HG02623 (cell line): Measurements from ENCODE around the gene SPRY2.
"Not testable (repeated sequence)": the region's sequence is repeated elsewhere in the genome, so short reads cannot be mapped to it uniquely, and the experiment has no call there.

Source experiments
- ATAC-seq: cut with Tn5 transposase; IDR thresholded peaks from one replicate; pipeline ENCODE4 v1.9.1; 2021; ENCODE audit warnings: moderate library complexity; ENCODE audit not compliant: unreplicated experiment

Gene SPRY2

DNA sequence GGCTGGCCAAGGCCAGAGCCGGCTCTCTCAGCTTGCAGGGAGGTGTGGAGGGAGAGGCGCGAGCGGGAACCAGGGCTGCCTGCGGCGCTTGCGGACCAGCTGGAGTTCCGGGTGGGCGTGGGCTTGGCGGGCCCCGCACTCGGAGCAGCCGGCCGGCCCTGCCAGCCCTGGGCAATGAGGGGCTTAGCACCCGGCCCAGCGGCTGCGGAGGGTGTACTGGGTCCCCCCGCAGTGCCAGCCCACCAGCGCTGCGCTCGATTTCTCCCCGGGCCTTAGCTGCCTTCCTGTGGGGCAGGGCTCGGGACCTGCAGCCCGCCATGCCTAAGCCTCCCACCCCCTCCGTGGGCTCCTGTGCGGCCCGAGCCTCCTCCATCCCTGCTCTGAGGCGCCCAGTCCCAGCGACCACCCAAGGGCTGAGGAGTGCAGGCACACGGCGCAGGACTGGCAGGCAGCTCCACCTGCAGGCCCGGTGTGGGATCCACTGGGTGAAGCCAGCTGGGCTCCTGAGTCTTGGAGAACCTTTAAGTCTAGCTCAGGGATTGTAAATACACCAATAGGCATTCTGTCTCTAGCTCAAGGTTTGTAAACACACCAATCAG is 14.7 kb upstream of the SPRY2 start:
- ATAC-seq, result not testable (repeated sequence)

DNA sequence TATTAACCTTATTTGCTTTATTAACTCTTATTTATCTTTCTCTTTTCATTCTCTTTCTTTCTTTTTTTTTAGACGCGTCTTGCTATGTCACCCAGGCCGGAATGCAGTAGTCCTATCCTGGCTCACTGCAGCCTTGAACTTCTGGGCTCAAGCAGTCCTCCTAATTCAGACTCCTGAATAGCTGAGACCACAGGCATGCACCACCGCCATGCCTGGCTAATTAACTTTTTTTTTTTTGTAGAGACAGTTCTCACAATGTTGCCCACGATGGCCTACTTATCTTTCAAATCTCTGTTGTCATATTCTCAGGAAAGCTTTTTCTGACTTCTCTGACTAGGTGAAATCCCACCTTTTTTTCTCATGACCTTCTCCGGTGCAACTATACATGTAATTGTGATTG is 7.8 kb upstream of the SPRY2 start:
- no peak for ATAC-seq

DNA sequence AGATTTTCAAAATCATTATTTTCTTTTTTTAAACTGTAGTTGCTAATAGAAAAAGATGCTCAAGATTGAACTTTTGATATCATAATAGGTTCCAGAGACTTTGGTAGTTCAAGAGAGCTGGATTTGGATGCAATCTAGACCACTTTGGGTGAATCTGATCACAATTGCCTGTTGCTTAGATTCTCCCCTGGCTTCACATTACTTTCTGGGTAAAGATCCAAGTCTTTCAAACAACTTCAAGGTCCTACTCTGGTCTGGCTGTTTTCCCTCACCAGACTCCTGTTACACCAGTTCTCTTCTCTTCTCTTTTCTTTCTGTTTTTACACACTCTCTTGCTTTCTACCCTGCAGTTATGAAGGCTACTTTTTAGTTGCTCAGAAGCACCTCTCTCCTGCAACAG is 7.4 kb upstream of the SPRY2 start:
- ATAC-seq, result no peak

DNA sequence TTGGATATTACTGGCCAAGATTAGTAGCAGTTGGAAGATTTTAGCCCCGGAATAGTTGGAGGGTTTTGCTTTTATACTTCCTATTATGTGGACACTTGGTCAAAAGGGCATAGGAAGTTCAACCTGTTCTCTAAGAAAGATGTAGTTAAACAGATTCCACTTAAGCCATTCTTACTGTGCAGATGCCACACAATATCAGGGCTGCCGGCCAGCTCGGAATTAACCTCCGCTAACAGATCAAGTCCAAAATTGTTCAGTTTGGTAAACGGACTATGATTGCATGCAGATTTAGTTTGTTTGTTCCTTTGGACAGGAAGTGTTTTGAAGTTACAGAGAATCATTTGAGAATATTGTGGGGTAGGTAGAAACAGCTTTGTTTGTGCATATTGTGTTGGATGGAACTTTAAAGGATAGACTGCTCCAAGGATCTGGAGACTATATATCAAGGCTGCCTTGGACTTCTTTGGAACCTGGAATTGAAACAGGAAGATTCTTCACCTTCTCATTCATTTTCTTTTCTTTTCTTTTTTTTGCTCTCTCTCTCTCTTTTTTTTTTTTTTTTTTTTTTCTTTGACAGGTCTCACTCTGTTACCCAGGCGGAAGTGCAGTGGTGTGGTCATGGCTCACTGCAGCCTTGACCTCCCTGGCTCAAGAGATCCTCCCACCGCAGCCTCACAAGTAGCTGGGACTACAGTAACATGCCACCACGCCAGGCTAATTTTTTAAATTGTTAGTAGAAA is 5.0 kb upstream of the SPRY2 start:
- no peak for ATAC-seq

DNA sequence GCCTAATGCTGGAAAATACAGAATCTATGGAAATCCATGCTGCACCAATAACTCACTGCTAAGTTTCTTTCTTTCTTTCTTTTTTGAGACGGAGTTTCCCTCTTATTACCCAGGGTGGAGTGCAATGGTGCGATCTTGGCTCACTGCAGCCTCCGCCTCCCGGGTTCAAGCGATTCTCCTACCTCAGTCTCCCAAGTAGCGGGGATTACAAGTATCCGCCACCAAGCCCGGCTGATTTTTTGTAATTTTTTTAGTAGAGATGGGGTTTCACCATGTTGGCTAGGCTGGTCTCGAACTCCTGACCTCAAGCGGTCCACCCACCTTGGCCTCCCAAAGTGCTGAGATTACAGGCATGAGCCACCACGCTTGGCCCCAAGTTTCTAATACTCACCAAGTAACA is 3.1 kb upstream of the SPRY2 start:
- not testable (repeated sequence) for ATAC-seq

DNA sequence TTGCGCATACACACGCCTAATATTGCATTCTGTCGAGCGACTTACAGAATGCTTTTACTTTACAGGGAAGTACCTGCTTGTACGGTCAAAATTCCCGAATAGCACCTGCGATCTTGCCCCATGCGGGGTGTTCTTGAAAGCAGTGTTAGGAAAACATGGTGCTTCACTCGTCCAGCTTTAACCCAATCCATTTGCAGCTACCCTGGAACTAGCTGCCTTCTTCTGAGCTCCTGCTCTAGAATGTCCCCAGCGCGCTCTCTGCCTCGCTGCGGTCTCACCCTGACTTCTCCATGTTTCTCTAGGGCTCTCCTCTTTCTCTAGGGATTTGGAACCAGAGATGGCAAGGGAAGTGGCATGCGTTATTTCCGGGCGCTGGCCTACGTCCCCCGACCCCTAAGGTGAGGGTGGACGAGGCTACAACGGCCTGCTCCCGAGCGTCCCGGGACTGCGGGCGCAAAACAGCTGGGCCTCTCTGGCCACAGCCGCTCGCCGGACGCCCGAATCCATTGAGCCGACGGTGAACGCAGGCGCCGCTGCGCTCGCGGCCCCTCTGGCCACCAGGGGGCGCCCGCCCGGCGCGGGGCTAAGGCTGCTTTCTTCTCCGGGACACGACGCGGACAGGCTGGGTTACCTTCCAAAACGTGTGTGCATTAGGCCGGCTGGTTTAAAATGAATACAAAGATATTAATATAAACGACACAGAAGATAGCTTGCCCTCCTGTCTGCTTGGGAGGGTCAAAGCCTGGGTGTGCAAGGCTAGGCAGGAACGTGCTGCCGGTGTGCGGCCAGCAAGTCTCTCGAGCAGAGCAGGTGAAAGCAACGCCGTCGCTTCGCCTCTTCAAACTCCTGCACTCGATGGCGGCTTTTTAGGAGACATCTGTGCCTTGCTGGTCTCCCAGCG is 1.8 kb upstream of the SPRY2 start:
- ATAC-seq, result peak; percentile 52

DNA sequence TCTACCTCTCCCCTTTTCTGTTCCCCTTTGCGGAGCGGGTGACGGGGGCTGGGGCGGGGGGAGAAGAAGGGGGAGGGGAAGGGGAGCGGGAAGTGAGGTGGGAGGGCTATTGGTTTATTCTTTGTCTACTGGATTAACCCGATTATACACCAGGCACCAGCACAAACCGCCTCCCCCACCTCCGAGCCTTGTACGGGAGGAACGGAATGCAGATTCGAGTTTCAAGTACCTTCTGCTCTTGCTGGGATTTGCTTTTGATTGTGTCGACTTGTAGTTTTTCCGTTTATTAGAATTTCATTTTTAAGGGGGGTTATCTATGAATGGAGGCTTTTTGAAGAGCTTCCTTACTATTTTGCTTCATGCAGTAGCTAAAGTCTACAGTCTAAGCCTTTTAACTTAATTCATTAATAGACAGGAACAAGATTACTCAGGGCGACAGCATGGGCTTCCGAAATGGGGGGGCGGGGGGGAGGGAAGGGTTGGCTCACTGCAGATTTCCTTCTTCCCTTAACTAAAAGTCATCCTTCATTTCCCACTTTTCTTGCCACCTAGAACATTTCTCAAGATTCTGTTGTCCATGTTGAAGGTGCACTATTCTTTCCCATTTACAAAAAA is 937 bp upstream of the SPRY2 start:
- no peak for ATAC-seq

DNA sequence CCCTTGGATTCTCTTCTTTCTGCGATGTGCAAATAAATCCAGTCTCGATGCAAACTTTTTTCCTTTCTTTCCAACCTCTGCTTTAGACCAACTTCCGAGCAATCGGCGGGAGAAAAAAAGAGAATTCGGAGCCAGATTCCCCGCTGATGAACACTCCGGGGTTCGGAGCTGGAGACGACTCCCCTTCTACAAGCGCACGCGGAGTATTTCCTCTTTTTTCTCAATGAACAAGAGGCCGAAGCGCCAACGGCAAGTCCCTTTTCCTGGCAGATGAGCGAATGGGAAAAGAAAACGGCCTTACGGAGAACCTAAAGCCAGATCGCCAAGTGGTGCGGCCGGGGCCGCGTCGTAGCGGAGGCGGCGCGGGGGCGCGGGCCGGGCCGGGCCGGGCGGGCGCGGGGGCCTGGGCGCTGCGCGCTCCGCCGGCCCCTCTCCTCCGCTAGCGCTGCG is 250 bp downstream of the SPRY2 start:
- ATAC-seq, result no peak

DNA sequence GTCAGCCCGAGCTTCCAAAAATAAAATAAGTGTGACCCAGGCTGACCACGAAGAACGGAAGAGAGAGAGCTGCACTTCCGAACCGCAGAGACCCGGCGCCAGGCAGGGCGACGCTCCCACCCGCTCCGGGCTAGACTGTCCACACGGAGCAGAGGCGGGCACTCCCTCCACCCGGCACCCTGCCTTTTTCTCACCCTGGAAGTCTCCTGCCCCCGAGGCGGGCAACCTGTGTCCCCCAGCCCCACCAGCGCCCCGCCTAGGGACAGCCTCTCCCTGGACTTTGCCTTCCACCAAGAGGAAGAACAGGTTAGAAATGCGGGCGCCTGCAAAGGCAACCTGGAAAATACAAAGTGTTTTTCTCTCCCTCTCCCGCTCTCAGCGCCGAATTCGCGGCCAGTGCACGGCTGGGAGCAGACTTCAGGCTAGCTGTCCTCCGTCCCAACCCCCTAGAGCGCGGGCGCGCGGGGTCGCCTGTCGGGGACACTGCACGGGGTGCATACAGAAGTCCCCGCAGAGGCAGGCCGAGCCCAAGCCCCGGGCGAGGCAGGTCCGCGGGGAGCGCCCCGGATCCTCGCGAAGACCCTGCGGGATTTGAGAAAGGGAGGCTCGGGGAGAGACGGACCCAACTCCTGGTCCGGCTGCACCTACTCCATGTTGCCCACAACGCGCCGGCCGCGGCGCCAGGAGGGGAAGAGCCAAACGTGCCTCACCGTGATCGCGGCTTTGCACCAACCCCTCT is 845 bp downstream of the SPRY2 start:
- no peak for ATAC-seq

DNA sequence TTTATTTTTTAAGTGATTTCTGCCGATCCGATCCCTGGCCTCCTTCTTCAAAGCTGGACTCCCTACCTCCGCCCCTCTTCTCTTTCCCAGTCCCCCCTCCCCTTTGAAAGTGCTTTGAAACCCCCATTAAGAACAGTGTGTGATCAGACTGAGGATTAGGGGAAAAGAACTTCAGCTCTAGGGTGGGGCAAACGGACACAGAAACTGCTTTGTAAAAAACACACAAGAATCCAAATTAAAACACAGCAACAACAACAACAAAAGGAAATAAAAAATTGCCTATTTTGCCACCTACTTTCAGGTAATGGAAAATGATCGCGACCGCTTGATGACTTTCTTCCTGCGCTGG is 1.4 kb downstream of the SPRY2 start:
- ATAC-seq, result no peak

DNA sequence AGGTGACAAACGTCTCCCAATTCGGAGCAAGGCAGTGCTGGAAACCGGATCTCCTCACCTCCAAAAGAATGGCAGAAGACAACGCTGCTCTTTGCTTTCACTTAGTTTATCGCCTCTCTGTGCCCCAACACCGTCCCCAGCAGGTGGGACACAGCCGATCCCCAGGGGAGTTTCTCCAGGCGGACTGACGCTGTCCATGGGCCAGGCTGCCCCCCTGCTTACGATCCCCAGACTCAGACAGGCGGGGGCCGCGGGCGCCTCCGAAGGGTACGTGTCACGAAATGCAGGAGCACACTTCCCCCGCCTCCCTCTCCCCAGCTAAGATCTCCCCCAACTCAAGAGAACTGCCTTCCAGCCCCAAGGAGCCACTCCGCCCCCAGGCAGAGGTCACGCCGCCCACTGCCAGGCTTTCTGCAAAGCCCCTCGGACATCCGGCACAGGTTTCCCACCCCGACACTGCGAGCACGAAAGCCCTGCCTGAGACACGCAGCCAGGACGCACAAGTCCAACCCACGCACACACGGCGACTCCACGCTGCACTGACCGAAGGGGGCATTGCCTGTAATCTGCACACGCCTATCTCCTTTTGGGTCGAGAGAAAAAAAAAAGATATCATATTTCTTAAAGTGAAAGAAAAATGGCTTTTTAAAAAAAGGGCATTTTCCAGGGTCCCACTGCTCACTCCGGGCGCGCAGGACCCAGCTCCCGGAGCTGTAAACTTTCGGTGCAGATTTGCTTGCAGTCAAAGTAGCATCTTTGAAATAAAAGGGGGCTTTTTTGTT is 2.0 kb downstream of the SPRY2 start:
- no peak for ATAC-seq

DNA sequence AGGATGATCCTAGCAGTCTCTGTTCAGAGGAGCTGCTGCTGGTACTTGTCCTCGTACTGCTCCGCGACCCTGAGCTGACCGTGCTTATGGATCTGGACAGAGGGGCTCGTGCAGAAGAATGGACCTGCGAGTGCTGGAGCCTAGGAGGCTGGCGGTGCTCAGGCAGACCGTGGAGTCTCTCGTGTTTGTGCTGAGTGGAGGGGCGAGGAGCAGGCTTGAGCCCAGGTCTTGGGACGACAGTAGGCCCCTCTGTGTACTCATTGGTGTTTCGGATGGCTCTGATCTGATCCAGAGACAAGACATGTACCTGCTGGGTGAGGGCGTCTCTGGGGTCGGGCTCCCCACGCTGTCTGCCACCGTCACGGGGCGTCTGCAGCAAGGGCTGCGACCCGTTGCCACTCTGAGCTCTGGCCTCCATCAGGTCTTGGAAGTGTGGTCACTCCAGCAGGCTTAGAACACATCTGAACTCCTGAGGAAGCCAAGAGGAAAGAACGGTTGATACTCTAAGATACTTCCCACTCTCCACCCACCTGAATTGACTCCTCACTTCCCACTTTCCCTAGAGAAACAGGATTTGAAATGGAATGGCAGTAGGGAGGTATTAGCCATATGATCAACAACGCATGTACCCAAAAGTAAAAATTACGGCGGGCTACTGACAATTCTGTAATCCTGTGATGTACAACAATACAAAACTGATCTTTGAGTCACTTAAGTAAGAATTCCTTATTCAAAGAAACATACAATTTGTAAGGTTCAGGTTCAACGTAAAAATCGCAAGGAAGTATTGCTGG is 3.4 kb downstream of the SPRY2 start:
- no peak for ATAC-seq

DNA sequence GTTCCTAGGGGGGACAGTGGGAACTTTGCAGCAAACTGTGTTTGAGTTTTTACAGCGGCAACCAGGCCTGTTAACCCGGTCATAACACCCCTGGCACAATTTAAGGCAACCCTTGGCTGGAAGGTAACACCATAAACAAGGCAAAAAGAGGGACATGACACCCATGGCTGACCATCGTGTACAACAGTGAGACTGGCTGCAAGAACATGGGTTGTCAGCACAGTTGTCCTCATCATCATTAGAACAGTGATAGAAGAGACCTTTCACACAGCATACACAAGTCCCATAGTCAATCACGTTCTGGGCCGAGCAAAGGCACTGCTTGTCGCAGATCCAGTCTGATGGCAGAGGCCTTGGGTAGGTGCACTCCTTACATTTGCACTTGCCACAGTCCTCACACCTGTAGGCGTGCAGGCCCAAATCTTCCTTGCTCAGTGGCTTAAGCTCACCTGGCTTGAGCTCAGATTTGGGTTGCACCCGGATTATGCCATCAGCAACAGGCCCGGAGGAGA is 4.1 kb downstream of the SPRY2 start:
- ATAC-seq, result no peak

DNA sequence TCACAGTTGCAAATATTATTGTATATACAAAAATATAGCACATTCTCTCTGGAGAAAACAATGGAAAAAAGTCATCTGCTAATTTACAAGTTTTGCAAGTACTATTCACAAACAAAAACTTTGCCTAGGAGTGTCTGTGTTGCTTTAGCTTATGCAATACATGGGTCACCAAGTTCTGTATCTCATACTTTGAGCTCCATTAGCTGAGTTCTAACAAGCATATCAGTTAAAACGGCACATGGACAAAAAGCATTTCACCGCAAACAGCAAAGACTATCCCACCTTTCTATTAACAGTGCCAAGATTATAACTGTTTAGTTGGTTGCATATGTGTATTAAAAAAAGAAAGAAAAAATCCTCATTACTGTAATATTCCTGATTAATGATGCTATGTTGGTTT is 4.6 kb downstream of the SPRY2 start:
- no peak for ATAC-seq

DNA sequence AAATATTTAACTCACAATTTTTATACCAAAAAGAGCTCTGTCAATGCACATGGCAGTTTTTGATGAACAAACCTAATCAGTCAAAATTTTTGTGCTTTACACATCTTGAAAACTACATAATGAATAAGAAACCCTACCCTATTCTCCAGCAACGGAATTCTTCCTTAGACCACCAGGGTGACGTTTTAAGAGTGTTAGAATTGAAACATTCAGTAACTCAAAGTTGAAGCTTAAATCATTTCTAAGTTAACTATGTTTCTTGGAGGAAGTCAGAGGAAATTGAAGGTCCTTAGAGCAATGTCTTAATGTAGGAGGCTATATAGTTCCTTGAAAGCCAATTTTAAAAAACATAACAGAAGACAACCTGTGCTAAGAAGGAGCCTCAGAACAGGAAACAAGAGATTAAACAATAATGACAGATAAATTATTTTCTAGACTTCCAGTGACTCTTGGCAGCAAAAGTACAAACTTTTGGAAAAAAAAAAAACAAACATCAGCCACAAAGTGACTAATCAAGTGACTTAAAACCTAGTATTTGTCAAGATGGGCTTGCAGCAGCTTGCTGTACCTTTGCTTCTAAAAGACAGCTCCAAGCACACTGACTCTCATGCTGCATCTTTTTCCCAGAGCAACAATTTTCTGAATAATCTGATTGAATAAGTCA is 6.2 kb downstream of the SPRY2 start:
- no peak for ATAC-seq

DNA sequence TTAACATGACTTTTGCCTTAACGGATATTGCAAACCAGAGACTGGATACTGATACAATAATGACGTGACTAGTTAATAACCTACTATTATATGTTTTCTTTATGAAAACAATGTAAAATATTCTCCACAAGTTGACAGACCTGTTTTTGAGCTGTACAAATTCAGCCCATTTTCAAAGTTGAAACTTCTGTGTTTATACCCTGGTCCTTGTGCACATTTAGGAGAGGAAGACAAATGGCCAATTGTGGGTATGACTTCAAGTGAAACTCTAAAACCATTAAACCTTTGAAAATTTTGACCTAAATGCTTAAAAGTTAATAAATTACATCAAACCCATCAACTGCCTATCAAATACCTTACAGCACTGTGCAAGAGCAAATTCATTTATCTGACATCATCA is 8.9 kb downstream of the SPRY2 start:
- ATAC-seq, result no peak

DNA sequence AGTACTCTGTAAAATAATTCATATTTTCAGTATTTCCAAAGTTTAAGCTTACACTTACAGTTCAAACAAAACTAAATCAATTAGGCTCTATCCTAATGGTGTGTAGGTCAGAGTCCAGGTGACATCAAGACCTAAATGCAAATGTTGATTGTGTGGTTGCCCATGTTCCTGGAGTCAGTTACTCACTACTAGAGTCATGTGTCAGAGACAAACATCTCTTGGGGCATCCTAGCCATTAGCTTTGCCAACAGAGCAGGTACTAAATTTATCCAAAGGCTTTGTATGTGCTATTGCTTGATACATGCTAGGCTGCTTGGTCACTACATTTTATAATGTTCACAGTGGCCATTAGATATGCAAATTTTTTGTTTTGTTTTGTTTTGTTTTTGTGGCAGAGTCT is 11.7 kb downstream of the SPRY2 start:
- no peak for ATAC-seq

DNA sequence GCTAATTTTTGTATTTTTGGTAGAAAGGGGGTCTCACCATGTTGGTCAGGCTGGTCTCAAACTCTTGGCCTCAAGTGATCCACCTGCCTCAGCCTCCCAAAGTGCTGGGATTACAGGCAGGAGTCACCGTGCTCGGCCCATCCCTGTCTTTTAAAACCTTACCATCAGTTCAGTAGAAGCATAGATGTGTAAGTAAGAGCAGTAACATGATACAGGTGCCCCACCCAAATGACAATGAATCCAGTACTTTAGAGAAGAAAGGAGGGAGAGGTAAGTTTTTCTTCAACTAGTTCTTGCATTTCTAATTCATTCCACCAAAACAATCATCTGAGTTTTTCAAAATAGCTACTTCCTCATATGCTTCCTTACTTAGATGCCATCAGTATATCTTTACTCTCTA is 21.9 kb downstream of the SPRY2 start:
- ATAC-seq, result no peak
